HG03135 (cell line): ENCODE data around the gene BATF.
"Not testable (repeated sequence)": the region's sequence is repeated elsewhere in the genome, so short reads cannot be mapped to it uniquely, and the experiment has no call there.

ENCODE experiments used
- ATAC-seq: cut with Tn5 transposase; IDR thresholded peaks from one replicate; pipeline ENCODE4 v1.9.1; 2021; ENCODE audit warnings: mild to moderate bottlenecking, moderate library complexity; ENCODE audit not compliant: unreplicated experiment

BATF gene, protein sequence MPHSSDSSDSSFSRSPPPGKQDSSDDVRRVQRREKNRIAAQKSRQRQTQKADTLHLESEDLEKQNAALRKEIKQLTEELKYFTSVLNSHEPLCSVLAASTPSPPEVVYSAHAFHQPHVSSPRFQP

GRCh38 chr14:75522224-75522982 lies at the start of gene BATF:
Gene BATF, plus strand, starts transcription at chr14:75522469. Its CDS starts 214 bp downstream, at chr14:75522683.
- ATAC-seq: peak; percentile 64

DNA sequence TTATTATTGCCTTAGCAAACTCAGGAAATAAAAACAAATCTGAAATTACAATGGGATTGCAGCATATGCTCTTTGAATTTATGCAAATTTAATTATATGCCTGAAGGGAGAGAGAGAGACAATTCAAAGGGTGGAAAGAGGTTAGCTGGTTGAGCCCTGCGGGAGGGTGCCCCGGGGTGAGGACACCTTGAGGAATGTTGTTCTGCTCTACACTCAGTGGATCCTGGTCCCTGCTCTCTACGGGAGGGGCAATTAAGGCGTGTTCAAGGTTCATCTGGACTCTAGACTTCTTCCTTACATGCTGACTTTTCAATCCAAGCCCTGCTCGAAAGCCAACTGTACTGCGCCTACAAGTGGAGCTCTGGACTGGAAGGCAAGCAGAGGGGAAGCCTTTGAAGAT lies 48.1 kb upstream of the BATF start:
- ATAC-seq: not testable (repeated sequence)

DNA sequence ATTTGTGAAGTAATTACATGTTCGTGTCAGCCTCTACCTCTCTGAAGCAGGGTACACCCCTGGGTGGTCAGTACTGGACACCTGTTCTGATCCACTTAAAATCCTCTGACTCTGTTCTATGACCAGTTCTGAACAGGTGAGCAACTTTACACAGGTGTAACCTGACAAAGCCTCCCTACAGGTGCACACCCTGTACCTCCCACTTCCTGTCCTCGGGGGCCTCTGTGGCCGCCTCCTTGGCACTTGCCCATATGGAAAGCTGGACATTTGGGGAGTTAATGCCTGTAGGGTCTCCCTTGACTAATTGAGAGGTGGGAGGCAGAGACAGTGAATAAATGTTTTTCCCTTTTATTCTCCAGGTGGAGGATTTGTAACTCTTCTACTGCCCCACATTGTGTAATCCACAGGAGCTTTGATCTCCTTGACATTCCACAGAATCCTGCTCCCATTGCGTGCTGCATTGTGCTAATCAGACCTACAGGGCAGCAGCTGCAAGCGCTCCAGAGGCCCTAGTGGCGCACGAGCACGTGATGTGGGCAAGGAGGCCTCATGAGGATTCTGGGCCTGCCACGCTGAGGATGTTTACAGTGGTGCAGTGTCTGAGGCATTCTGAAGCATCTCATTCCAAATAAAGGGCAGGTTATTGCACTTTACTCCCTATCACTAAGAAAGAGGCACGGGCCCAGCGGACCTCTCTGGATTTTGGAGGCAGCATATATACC lies 45.8 kb upstream of the BATF start:
- no peak for ATAC-seq

DNA sequence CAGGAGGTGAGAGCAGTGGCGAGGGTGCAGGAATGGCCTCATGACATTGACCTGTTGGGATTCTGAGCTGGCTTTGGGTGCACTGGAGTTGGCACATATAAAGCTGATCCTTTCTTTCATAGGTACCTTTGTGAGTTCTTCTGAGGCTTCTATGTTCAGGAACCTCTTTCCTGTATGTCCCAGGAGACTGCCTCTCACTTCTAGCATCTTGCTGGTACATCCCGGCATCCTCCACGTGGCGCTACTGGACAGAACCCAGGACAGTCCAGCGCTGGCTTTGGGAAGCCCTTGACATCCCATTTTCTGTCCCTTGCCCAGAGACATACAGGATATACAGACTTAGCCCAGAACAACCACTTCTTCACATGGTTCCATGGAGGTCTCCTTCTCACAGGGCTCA lies 44.4 kb upstream of the BATF start:
- no peak for ATAC-seq

- ATAC-seq: no peak
Observed at GRCh38 chr14:75479770-75480600, 42.3 kb upstream of the BATF start.

GRCh38 chr14:75482366-75482765 lies 39.9 kb upstream of the BATF start:
- no peak for ATAC-seq

GRCh38 chr14:75484711-75485429 lies 37.4 kb upstream of the BATF start:
- ATAC-seq: no peak

DNA sequence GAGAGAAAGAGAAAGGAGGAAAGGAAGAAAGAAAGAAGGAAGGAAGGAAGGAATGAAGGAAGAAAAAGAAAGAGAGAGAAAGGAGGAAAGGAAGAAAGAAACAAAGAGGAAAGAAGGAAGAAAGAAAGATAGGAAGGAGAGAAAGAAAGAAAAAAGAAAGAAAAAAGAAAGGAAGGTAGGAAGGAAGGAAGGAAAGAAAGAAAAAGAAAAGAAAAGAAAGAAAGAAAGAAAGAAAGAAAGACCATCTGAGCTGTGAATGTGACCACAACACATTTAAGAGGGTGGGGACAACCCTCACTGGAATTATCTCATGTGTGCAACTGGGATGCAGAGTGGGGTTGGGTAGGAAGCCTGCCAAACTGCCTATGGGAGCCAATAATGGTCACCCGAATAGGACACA lies 36.0 kb upstream of the BATF start:
- no peak for ATAC-seq

- peak; percentile 62 for ATAC-seq
Observed at GRCh38 chr14:75487155-75487671, 35.1 kb upstream of the BATF start.

- ATAC-seq: no peak
Observed at GRCh38 chr14:75489480-75489837, 32.8 kb upstream of the BATF start.

- no peak for ATAC-seq
Observed at GRCh38 chr14:75491376-75491978, 30.8 kb upstream of the BATF start.

- ATAC-seq: no peak
Observed at GRCh38 chr14:75492832-75493591, 29.3 kb upstream of the BATF start.

DNA sequence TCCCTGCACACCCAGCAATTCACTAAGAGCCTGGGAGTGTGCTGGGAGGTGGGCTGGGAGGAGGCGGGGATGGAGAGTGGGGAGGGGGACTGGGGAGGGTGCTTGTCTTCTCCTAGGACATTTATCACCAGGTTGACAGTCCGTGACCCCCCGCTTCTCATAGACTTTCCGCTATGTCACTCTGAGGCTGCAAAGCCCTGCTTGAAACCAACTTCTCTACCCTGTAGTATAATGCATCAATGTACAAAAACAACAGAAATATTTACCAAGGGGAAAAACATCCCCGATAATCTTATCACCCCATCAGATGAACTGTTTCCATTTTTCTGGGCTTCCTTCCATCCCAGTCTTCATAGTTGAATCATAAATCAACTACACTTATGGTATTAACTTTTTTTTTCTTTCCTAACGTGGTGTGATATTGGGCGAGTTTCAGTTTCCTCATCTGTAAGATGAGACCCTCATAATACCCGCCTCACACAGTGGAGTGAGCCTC lies 28.6 kb upstream of the BATF start:
- no peak for ATAC-seq

GRCh38 chr14:75494896-75495295 lies 27.4 kb upstream of the BATF start:
- ATAC-seq: no peak

- no peak for ATAC-seq
Observed at GRCh38 chr14:75495399-75495798, 26.9 kb upstream of the BATF start.

DNA sequence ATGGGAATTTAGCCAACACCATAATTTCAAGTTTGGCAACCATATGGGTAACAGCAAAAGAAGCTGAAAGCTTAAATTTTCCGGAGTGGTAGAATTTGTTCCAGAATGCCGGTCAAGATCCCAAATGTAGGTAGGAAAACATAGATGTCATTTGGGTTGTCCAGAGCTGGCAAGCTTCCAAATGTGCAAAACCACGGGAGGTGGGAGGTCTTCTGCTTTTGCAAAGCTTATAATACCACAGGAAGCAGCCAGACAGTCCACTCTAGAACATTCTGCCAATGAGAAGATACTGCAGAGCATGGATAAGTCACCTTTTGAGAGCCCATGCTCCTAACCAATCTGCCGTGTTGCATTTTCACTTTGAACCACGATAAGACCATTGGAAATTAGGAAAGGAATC lies 26.4 kb upstream of the BATF start:
- ATAC-seq: no peak

GRCh38 chr14:75496755-75497154 lies 25.5 kb upstream of the BATF start:
- no peak for ATAC-seq

DNA sequence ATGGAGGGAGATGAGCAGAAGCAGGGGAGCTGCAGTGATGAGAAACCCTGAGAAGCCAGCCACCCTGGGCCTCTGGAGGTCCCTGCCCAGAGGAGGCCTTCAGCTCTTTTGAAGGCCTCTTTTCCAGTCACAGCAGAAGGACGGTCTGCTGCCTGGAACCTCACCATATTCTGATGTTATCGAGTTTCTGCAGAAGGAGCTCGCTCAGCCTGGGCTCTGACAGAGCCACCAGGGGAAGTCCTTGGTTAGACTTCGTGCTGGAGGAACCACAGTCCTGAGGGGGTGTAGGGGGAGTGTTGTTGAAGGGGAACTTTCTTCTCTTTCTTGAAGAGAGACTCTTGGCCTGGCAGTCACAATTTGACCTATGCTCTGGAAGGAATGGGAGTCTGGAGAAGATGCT lies 25.1 kb upstream of the BATF start:
- no peak for ATAC-seq

GRCh38 chr14:75497701-75498100 lies 24.6 kb upstream of the BATF start:
- ATAC-seq: no peak
